ENCODE measurements around the gene DEFB114. TPM values are rescaled to one million over a fixed set of nuclear protein-coding genes. Genes with fewer than 3 reads are reported as not detected.

DEFB114 gene
- total RNA-seq, 4 donors from 2014 or later: not detected

- Histone ChIP-seq H3K4me3 (no peak overlapping the region), H3K27ac (no peak overlapping the region), H3K36me3 (no peaks in the 10 kb centered on the region), H3K4me1 (peaks cover 3% of the 10 kb centered on the region), H3K27me3 (no peaks in the 10 kb centered on the region), H3K9me3 (no peaks in the 10 kb centered on the region)
- WGBS: 67% methylated on average over 2 of the region's 2 CpGs
- DNase-seq (ENCODE audit: low spot score in 2 of 2): no peak
- TF ChIP-seq POLR2A (IDR thresholded peaks at IDR 0.05) (no peak), POLR2AphosphoS5 (IDR thresholded peaks at IDR 0.05) (no peak), CTCF (IDR thresholded peaks at IDR 0.05) (no peak), EP300 (IDR thresholded peaks at IDR 0.05) (no peak)
Measured at GRCh38 chr6:49918787-49919186, 45.2 kb downstream of the DEFB114 start.

- DNase-seq (ENCODE audit: low spot score in 2 of 2): no peak
- Histone ChIP-seq H3K4me3 (no peak overlapping the region), H3K27ac (no peak overlapping the region), H3K9me3 (no peaks in the 10 kb centered on the region), H3K36me3 (no peaks in the 10 kb centered on the region), H3K4me1 (peaks cover 7% of the 10 kb centered on the region), H3K27me3 (no peaks in the 10 kb centered on the region)
- WGBS: 10% methylated on average over 3 of the region's 3 CpGs
- no peak for TF ChIP-seq CTCF (IDR thresholded peaks at IDR 0.05)
- TF ChIP-seq POLR2AphosphoS5 (IDR thresholded peaks at IDR 0.05): no peak
- no peak for TF ChIP-seq EP300 (IDR thresholded peaks at IDR 0.05)
- TF ChIP-seq POLR2A (IDR thresholded peaks at IDR 0.05): no peak
Measured at GRCh38 chr6:49915035-49915434, 48.9 kb downstream of the DEFB114 start.

GRCh38 chr6:49913636-49914375, 50.2 kb downstream of the DEFB114 start:
- 46% methylated on average over 6 of the region's 6 CpGs for WGBS
- no peak overlapping the region for H3K27ac ChIP-seq
- H3K9me3 ChIP-seq: no peaks in the 10 kb centered on the region
- no peak for DNase-seq (ENCODE audit: low spot score in 2 of 2)
- H3K27me3 ChIP-seq: no peaks in the 10 kb centered on the region
- TF ChIP-seq POLR2AphosphoS5 (IDR thresholded peaks at IDR 0.05) (no peak), EP300 (IDR thresholded peaks at IDR 0.05) (no peak), POLR2A (IDR thresholded peaks at IDR 0.05) (no peak), CTCF (IDR thresholded peaks at IDR 0.05) (no peak)
- no peaks in the 10 kb centered on the region for H3K36me3 ChIP-seq
- H3K4me3 ChIP-seq: no peak overlapping the region
- H3K4me1 ChIP-seq: peaks cover 7% of the 10 kb centered on the region

GRCh38 chr6:49912196-49912595, 51.8 kb downstream of the DEFB114 start:
- Histone ChIP-seq H3K27ac (no peak overlapping the region), H3K4me1 (peaks cover 7% of the 10 kb centered on the region), H3K9me3 (no peaks in the 10 kb centered on the region), H3K4me3 (no peak overlapping the region), H3K27me3 (no peaks in the 10 kb centered on the region), H3K36me3 (no peaks in the 10 kb centered on the region)
- no peak for DNase-seq (ENCODE audit: low spot score in 2 of 2)
- TF ChIP-seq POLR2A (IDR thresholded peaks at IDR 0.05): no peak
- no peak for TF ChIP-seq CTCF (IDR thresholded peaks at IDR 0.05)
- no peak for TF ChIP-seq EP300 (IDR thresholded peaks at IDR 0.05)
- TF ChIP-seq POLR2AphosphoS5 (IDR thresholded peaks at IDR 0.05): no peak
- 94% methylated on average over 1 of the region's 1 CpG for WGBS

GRCh38 chr6:49911252-49911651, 52.7 kb downstream of the DEFB114 start:
- no peaks in the 10 kb centered on the region for H3K9me3 ChIP-seq

More at GRCh38 chr6:49911252-49911651, 52.7 kb downstream of the DEFB114 start:
- peaks cover 13% of the 10 kb centered on the region for H3K4me1 ChIP-seq
- 92% methylated on average over 2 of the region's 2 CpGs for WGBS
- H3K4me3 ChIP-seq: no peak overlapping the region
- no peak overlapping the region for H3K27ac ChIP-seq
- TF ChIP-seq EP300 (IDR thresholded peaks at IDR 0.05) (no peak), POLR2AphosphoS5 (IDR thresholded peaks at IDR 0.05) (no peak), CTCF (IDR thresholded peaks at IDR 0.05) (no peak), POLR2A (IDR thresholded peaks at IDR 0.05) (no peak)
- DNase-seq (ENCODE audit: low spot score in 2 of 2): no peak
- no peaks in the 10 kb centered on the region for H3K36me3 ChIP-seq
- no peaks in the 10 kb centered on the region for H3K27me3 ChIP-seq

Other genes with a start within 250 kb of the DEFB114 start
- 10 to 100 TPM in 2 of 4 donors, 1 to 10 TPM in 2; 5.1 to 22.7 (median 12.0) TPM for gene CRISP3, start 219.8 kb downstream of the DEFB114 start, total RNA-seq
- gene PGK2, start 176.9 kb downstream of the DEFB114 start, total RNA-seq: not detected
- gene CRISP1, start 97.6 kb downstream of the DEFB114 start, total RNA-seq: not detected
- not detected for gene DEFB113, start 5.5 kb upstream of the DEFB114 start, total RNA-seq
- not detected for gene DEFB110, start 57.8 kb upstream of the DEFB114 start, total RNA-seq
- not detected for gene DEFB112, start 85.8 kb upstream of the DEFB114 start, total RNA-seq